ENCODE data around the gene ZNF641. TPM values are rescaled to one million over a fixed set of nuclear protein-coding genes. Genes with fewer than 3 reads are reported as not detected.

Gene ZNF641
- total and polyA plus RNA-seq, 7 donors, result 3.0 to 28.5 (median 16.6) TPM

- H3K36me3 ChIP-seq, result no peaks in the 10 kb centered on the region
- no peak overlapping the region for H3K4me3 ChIP-seq
- no peaks in the 10 kb centered on the region for H3K9me3 ChIP-seq
- TF ChIP-seq POLR2AphosphoS5 (IDR thresholded peaks at IDR 0.05) (no peak), POLR2A (IDR thresholded peaks at IDR 0.05) (no peak), EP300 (IDR thresholded peaks at IDR 0.05) (no peak), CTCF (IDR thresholded peaks at IDR 0.05) (no peak)
- H3K4me1 ChIP-seq, result no peaks in the 10 kb centered on the region
- WGBS, 2 donors, result 89% methylated on average over 1 of the region's 1 CpG
- no peak for DNase-seq
- no peaks in the 10 kb centered on the region for H3K27me3 ChIP-seq
- intact Hi-C loops (cut with DNase I), result no loop called here
- H3K27ac ChIP-seq, result no peak overlapping the region
These were observed 29.9 kb upstream of the ZNF641 start for GRCh38 chr12:48380596-48380995.

- WGBS, 2 donors, result 29 to 66% methylated on average over 4 of the region's 4 CpGs
- intact Hi-C loops (cut with DNase I), result no loop called here
- H3K4me3 ChIP-seq, result no peak overlapping the region
These were observed 29.1 kb upstream of the ZNF641 start for GRCh38 chr12:48379794-48380193.

GRCh38 chr12:48377646-48378045 is 26.9 kb upstream of the ZNF641 start:
- intact Hi-C loops (cut with DNase I), result no loop called here
- H3K9me3 ChIP-seq, result no peaks in the 10 kb centered on the region
- no peak overlapping the region for H3K27ac ChIP-seq
- DNase-seq, result no peak
- no peaks in the 10 kb centered on the region for H3K36me3 ChIP-seq
- WGBS, 2 donors, result 43 to 81% methylated on average over 2 of the region's 2 CpGs
- no peaks in the 10 kb centered on the region for H3K27me3 ChIP-seq
- no peak for TF ChIP-seq EP300 (IDR thresholded peaks at IDR 0.05)
- no peak for TF ChIP-seq CTCF (IDR thresholded peaks at IDR 0.05)
- TF ChIP-seq POLR2A (IDR thresholded peaks at IDR 0.05), result no peak
- no peak for TF ChIP-seq POLR2AphosphoS5 (IDR thresholded peaks at IDR 0.05)
- H3K4me3 ChIP-seq, result no peak overlapping the region
- H3K4me1 ChIP-seq, result no peaks in the 10 kb centered on the region

More at GRCh38 chr12:48379794-48380193, 29.1 kb upstream of the ZNF641 start:
- no peaks in the 10 kb centered on the region for H3K4me1 ChIP-seq
- H3K27me3 ChIP-seq, result no peaks in the 10 kb centered on the region
- no peaks in the 10 kb centered on the region for H3K9me3 ChIP-seq
- no peak overlapping the region for H3K27ac ChIP-seq
- no peak for DNase-seq
- H3K36me3 ChIP-seq, result no peaks in the 10 kb centered on the region
- TF ChIP-seq CTCF (IDR thresholded peaks at IDR 0.05) (no peak), POLR2A (IDR thresholded peaks at IDR 0.05) (no peak), EP300 (IDR thresholded peaks at IDR 0.05) (no peak), POLR2AphosphoS5 (IDR thresholded peaks at IDR 0.05) (no peak)

GRCh38 chr12:48374164-48374563 is 23.4 kb upstream of the ZNF641 start:
- no peaks in the 10 kb centered on the region for H3K36me3 ChIP-seq
- intact Hi-C loops (cut with DNase I), result no loop called here
- TF ChIP-seq POLR2A (IDR thresholded peaks at IDR 0.05), result no peak
- no peak for TF ChIP-seq POLR2AphosphoS5 (IDR thresholded peaks at IDR 0.05)
- no peak for TF ChIP-seq EP300 (IDR thresholded peaks at IDR 0.05)
- TF ChIP-seq CTCF (IDR thresholded peaks at IDR 0.05), result no peak
- no peak overlapping the region for H3K27ac ChIP-seq
- H3K4me3 ChIP-seq, result no peak overlapping the region
- no peak for DNase-seq
- no peaks in the 10 kb centered on the region for H3K4me1 ChIP-seq
- H3K9me3 ChIP-seq, result no peaks in the 10 kb centered on the region
- H3K27me3 ChIP-seq, result no peaks in the 10 kb centered on the region

- peaks cover 0 to 3% (median 0%) of the 10 kb centered on the region in 4 donors for H3K9me3 ChIP-seq
- no peaks in the 10 kb centered on the region for H3K36me3 ChIP-seq
- no peaks in the 10 kb centered on the region for H3K4me1 ChIP-seq
- H3K27me3 ChIP-seq, result no peaks in the 10 kb centered on the region
- TF ChIP-seq POLR2AphosphoS5 (IDR thresholded peaks at IDR 0.05), result no peak
- no peak for TF ChIP-seq EP300 (IDR thresholded peaks at IDR 0.05)
- TF ChIP-seq POLR2A (IDR thresholded peaks at IDR 0.05), result no peak
- no peak for TF ChIP-seq CTCF (IDR thresholded peaks at IDR 0.05)
- intact Hi-C loops (cut with DNase I), result no loop called here
- H3K4me3 ChIP-seq, result no peak overlapping the region
- 62 to 69% methylated on average over 2 of the region's 2 CpGs for WGBS, 2 donors
- DNase-seq, result no peak
- H3K27ac ChIP-seq, result no peak overlapping the region
These were observed 15.4 kb upstream of the ZNF641 start for GRCh38 chr12:48366131-48366530.
